GM18909 (cell line): Measurements from ENCODE around the gene NHERF1.

Source experiments
- ATAC-seq: cut with Tn5 transposase; IDR thresholded peaks from one replicate; pipeline ENCODE4 v1.9.1; 2021; ENCODE audit warnings: mild to moderate bottlenecking; ENCODE audit not compliant: unreplicated experiment, poor library complexity

Gene NHERF1

DNA sequence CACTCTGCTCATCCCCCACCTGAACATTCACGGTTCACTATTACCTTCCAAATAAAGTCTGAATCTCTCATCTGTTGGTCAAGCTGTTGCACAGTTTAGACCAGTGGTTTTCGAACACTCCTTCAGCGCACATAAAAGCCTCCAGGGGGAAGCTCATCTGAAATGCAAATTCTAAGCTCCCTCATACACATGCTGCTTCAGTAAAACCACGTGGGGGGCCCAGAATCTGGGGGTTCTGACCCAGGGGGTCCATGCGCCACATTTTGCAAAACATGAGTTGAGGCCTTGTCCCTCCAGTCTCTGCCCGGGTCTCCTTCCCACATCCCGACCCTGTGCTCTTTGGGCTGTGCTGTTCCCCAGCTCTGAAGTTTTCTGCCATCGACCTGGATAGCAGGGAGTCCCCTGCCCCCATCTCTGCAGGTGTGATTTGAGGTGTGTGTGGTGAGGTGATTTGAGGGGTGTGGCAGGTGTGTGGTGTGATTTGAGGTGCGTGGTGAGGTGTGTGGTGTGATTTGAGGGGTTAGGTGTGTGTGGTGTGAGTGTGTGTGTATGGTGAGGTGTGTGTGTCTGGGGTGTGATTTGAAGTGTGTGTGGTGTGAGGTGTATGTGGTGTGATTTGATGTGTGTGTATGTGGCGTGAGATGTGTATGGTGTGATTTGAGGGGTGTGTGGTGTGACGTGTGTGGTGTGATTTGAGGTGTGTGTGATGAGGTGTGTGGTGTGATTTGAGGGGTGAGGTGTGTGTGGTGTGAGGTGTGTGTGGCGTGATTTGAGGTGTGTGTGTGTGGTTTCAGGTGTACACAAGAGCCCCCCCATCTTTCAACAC lies 16.2 kb upstream of the NHERF1 start:
- no peak for ATAC-seq

DNA sequence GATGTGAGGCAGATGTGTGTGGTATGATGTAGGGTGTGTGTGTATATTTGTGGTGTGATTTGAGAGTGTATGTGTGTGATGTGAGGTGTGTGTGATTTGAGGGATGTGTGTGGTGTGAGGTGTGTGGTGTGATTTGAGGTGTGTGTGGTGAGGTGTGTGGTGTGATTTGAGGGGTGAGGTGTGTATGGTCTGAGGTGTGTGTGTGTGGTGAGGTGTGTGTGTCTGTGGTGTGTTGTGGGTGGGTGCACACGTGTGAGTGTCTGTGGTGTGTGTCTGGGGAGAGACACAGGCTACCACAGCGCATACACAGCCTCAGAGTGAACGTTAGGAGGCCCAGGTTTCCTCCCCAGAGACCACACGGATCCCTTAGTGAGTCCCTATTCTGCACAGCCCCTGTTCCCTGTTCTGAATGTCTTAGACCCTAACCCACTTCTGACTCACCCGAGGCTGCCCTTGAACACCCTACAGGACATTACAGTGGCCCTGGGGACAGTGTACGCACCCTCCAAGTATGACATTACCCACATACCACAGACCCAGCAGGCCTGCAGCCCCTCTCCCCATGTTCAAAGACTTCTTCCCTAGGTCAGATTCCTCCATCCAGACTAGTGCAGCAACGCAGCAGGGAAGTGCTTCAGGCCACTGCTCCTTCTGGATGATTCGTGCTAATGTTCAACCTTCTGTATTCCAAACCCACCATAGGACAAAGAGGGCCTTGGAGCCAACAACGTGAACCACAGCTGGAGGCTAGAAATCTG lies 14.9 kb upstream of the NHERF1 start:
- no peak for ATAC-seq

DNA sequence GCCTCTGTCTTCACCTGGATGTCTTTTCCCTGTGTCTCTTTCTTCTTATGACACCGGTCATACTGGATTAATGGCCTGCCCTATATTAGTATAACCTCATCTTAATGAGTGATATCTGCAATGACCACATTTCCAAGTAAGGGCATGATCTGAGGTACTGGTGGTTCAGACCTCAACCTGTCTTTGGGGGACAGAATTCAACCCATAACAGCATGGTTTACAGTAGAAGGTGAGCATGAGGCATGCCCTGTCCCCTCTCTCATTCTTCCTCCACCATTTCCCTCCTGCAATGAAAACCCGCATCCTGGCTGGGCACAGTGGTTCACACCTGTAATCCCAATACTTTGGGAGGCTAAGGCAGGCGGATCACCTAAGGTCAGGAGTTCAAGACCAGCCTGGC lies 14.2 kb upstream of the NHERF1 start:
- ATAC-seq: no peak

DNA sequence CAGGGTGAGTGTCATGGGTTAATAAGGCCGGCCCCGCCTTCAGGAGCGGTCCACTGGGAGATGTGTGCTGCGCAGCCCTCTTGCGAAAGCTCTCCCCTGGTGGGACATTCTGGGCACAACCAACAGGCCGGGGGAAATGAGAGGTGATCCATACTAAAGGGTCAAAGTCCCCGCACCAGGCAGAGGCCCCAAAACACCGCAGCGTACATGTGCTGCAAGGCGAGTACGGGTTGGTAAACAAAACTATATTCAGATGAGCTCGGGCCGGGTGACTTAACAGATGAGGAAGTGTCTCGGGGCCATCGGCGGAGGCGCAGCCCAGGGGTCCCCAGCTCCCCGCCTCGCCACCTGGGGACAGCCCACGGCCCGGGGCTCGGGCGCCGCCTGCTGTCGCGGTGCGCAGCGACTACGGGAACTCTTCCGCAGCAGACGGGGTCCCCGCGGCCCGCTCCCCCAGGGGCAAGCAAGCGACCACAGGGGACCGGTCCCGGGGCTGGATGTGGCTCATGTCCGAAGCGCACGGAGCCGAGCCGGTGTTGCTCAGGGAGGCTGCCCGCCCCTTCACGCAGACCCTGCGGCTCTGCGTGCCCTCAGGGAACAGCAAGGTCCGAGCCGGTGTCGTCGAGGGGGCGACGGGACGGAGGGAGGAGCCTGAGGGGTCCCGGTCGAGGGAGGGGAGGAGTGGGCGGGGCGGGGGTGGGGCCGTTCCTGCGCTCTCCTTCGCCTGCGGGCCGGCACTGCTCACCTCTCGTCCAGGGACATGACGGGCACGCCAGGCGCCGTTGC lies 11.7 kb upstream of the NHERF1 start, which contains the start of gene RAB37:
Gene RAB37, plus strand, starts transcription at position 744 of the 786 bp plus-strand sequence. Its CDS starts 17 bp downstream, at position 761.
- peak; percentile 40 for ATAC-seq

DNA sequence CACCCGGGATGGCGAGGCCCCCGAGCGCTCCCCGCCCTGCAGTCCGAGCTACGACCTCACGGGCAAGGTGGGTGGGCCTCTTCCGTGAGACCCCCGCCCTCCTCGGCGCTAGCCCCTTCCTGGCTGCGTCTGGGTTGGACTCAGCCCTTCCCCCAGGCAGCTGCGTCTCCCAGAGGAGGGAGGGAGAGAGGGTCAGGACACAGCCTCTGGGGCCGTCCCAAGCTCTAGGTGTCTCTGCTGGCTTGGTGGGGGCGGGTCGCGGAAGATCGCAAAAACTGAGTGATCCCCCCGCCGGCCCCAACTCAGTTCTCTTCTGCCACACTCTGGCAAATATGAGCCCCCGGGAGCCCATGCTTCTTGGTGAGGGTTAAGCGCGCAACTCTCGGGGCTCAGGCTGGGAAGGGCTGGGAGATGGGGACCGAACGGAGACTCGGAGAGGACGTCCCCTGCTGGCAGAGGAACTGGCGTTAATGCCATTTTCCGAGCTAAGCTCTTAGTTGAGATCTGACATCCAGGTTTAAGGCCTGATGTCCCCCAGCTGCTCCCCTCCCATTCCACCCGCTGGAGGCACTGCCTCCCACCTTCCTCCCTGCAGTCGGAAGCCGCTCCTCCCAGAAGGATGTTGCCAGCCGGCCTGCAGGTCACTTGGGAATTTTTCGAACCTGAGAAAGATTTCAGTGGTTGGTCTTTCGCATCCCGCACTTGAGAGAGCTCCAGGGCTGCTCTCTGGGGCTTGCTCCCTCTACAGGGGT lies 11.0 kb upstream of the NHERF1 start:
- ATAC-seq: no peak

DNA sequence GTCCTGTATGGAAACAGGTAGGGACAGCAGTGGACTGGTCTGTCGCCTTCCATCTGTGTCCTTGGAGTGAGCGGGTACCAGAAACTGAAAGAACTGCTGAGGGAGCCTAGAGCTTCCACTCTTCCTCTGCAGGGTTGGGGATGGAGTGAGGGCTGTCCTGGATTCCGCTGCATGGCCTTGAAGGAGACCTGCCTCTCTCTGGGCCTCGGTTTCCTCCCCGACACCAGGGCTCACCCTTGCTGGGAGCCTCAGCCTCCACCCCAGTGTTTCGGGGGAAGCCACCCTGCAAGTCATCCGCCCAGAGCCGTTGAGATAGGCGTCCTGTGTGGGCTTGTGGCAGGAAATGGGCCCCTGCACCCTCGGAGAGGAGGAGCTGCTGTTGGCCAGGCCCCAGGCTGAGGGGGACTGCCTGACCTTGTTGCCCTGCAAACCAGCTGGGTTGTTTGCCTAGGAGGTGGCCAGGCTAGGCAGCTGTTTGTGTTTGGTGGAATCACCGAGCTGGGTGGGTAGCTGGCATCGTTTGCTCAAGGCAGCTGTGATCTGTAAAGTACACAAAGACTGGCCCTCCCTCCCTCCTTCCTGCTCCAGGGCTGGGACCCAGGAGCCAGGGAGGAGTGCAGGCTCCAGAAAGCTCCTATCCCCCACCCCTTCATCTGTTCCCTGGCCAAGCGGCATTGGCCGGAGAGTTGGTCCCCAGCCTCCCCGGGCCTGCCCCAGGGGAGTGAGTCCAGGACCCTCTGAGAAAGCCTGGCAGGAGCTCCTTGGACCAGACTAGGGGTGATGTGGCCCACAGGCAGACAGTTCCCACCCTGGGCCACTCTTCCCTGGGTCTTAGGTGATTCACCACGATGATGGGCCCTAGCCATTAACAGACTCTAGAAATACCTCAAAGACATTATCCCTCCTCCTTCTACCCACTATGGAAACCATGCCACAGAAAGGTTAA lies 10.1 kb upstream of the NHERF1 start:
- peak; percentile 54 for ATAC-seq

DNA sequence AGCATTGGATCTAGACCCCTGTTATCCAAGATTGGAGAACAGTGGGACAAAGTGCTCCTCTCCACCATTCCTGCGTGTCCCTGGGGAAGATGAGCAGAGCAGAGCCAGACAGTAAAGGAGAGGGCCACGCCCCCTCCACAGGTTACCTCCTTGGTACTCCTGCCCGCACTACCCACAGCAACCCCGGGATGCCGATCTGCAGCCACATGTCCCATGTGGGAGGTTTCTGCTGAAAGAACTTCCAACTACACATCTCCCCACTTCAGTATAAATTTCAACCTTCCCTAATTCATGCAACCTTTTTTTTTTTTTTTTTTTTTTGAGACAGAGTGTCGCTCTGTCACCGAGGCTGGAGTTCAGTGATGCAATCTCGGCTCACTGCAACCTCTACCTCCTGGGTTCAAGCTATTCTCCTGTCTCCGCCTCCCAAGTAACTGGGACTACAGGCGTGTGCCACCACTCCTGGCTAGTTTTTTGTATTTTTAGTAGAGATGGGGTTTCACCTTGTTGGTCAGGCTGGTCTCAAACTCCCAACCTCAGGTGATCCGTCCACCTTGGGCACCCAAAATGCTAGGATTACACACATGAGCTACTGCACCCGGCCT lies 9.1 kb upstream of the NHERF1 start:
- ATAC-seq: no peak

DNA sequence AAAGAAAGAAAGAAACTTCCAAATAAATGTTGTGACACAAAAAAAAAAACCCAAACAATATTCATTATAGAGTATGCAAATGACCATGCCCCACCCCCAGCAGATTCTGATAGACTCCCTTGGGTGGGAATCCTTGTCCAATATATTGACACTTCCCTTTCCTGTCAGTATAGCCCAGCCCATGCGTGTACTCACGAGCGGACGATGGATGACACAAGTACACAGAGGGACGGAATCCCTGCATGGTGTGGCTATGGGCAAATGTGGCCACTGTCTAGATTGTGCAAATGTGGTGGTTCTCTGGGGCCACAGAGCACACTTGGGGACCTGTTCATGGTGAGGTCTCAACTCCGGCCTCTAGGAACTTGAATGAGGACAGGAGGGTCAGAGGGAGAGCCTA lies 8.3 kb upstream of the NHERF1 start:
- ATAC-seq: no peak

DNA sequence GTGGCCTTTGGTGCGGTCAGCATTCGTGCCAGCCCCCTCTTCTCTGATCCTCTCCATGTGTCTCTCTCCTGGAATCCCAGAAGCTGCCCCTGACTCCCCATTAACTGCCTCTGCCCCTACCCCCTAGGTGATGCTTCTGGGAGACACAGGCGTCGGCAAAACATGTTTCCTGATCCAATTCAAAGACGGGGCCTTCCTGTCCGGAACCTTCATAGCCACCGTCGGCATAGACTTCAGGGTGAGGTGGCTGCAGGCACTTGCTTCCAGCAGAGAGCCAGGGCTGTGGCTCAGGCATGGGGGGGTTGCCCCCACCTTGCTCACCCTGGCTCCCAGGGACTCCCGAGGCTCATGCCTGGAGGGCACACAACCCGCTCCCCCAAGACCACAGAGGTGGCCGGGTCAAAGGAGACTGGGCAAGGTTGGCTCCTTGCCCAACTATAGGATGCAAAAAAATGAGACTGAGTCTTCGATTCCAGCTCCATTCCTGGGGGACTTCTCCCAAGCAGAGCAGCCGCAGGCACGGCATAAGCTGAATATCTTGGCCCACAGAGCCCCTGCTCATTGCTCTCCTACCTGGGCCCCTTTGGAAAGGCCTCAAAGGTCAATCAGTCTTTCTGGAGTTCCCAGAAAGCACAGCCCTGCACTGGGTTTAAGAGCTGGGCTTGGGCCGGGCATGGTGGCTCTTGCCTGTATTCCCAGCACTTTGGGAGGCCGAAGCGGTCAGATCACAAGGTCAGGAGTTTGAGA lies 7.6 kb upstream of the NHERF1 start:
- no peak for ATAC-seq

DNA sequence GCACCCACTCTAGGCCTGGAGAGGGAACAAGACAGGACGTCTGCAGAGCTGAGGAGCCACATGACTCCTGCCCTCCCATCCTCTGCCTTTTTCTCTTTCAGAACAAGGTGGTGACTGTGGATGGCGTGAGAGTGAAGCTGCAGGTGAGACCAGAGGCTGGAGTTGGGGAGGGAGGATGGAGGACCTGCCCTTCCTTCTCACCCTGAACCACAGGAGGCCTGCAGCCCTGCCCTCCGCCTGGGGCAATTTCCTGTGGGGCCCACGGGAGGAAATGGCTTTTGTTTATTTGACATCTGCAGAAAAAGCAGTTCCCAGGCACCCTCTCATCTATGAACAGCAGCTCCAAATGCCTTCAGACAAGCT lies 6.3 kb upstream of the NHERF1 start:
- ATAC-seq: no peak

DNA sequence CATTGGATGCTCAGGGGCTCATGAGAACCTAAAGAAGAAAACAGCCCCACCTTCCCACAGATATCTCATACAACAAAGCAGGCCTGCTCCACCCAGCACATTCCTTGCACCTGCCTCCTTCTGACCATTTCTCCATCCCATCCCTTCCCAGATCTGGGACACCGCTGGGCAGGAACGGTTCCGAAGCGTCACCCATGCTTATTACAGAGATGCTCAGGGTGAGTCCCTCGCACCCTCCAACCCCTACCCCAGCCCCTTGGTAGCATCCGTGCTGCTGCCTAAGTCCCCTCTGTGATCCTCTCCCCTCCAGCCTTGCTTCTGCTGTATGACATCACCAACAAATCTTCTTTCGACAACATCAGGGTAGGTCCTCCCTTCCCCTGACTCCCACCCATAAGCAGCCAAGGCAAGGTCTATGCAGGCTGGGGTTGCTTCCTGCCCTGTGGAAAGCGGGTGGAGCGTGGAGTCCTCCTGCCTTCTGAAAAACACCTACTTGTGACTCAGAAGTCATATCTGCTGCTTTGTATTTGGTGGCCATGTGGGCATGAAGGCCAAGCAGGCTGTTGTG lies 5.4 kb upstream of the NHERF1 start:
- ATAC-seq: no peak

DNA sequence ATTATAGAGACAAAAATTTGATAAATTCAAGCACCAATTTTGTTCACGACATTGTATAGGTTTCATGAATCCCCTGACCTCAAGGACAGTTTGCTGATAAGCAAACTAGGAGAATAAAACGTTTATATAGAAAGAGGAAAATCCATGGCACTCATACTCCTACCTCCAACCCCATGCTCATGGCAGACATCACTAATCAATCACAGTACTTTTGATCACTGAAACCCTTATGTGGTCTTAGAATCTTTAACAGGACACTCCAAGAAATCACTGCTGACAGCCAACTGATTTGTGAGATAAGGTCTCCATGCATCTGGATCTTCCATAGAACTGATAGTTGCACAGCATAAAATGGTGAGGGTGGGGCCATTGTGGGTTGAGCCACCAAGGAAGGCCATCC lies 4.7 kb upstream of the NHERF1 start:
- no peak for ATAC-seq

DNA sequence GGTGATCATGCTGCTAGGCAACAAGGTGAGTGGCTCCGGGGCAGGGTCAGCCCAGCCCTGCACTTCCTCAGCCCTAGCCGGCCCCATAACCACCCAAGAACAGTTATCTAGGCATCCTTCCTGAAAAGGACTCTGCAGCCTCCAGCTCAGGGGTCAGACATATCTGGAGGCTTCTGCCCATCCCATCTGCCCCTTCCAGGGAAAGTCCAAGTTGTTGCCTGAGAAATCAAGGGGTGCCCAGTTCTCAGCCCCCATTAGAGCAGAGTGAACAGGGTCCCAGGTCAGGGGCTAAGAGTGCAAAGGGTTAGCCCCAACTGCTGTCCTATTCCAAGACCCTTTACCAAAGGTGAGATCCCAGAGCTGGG lies 4.1 kb upstream of the NHERF1 start:
- no peak for ATAC-seq

DNA sequence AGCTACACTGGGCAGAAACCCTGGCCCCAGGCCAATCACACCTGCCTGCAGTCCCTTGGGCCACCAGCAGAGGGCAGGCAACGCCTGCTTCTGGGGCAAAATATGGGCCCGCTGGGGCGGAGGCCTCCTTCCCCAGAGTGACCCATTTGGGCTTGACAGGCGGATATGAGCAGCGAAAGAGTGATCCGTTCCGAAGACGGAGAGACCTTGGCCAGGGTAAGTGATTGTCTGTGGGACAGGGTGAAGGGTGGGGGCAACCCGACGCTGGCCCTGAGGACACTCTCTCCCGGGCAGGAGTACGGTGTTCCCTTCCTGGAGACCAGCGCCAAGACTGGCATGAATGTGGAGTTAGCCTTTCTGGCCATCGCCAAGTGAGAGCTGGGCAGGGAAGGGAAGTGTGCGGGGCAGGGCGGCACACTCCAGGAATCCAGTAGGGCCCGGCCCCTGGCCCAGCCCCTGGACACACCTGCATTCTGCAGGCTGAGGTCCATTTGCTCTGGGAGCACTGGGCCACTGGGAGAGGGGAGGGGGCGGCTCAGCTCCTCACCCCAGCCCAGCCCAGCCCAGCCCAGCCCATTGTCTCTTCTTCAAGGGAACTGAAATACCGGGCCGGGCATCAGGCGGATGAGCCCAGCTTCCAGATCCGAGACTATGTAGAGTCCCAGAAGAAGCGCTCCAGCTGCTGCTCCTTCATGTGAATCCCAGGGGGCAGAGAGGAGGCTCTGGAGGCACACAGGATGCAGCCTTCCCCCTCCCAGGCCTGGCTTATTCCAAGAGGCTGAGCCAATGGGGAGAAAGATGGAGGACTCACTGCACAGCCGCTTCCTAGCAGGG lies 3.5 kb upstream of the NHERF1 start:
- no peak for ATAC-seq

DNA sequence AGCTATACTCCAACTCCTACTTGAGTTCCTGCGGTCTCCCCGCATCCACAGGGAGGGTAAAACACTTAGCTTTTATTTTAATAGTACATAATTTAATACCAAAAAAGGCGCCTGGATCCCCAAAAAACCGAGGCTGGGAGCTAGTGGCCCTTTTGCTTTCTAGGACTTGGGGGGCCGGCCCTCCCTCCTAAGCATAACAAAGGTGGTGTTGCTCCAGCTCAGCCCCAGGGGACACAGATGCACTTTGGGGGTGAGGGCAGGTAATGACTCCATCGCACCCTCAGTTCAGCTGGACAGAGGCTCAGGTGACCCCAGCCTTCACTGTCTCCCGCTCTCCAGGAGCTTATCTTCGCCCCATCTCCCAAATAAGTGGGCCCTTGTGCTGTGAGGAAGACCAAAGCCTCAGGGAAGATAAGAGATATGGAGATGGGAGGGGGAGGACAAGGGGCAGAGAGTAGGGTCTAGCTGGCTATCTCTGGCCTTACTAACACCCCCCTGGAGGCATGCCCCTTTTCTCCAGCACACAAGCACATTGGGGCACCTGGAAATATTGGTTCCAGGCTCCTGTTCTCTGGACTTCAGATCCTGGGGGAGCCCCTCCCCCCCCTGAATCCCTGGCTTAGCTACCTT lies 2.8 kb upstream of the NHERF1 start:
- no peak for ATAC-seq

DNA sequence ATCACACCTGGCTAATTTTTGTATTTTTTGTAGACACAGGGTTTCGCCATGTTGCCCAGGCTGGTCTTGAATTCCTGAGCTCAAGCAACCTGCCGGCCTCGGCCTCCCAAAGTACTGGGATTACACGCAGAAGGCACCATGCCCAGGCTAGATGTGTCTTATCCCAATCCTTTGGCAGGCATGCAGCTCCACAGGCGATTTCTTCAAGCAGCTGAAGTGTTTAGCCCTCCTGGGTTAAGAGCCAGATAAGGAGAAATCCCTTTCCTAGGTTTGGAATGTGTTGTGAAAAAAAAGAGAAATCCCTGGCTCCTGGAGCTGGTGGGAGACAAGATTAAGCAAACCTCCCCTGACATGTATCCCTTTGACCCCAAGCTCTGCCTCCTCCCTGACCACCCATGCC lies 2.1 kb upstream of the NHERF1 start:
- no peak for ATAC-seq

DNA sequence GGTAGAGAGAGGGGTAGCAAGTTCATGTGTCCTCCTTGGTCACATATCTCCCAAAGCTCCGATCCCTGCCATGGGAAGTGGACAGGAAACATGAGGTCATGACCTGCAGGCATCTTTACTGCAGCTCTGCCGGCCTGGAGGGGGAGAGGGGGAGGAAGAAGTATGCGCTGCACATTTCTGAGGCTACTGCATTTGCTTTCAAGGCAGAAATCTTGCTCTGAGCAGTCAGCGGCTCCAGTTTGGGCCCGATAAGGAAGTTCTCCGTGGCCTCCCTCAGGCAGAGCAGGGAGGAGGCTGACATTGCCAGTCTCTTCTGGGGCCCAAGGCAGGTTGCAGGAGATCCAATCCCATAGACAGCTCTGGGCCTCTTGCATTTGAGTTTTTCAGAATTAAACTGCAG lies 1.5 kb upstream of the NHERF1 start:
- no peak for ATAC-seq
